ENCODE results near the gene ABHD10. TPM values are rescaled to one million over a fixed set of nuclear protein-coding genes. Genes with fewer than 3 reads are reported as not detected.
"Not testable (repeated sequence)": the region's sequence is repeated elsewhere in the genome, so short reads cannot be mapped to it uniquely, and the experiment has no call there.

Gene ABHD10
- total RNA-seq, 2 experiments from 2014 or later, result 79.8 to 84.2 TPM

GRCh38 chr3:112013784-112014143 lies 34.9 kb downstream of the ABHD10 start:
- ChIA-PET POLR2A (interaction anchor here (0.9 to 1.7 kb wide), 3 partner anchors 11 to 35 kb away, joined by 3 to 11 read pairs (median 7); partner anchors contain the start of gene ABHD10), CTCF (interaction anchor here (0.6 to 7.3 kb wide), 42 partner anchors 9 to 1218 kb away, joined by 3 to 395 read pairs (median 6); partner anchors contain the start of genes ABHD10, PHLDB2 and TAGLN3)
- intact Hi-C loops (cut with micrococcal nuclease), result loop anchor here (1.0 kb wide), 5 partner anchors 11 to 296 kb away; partner anchors contain the start of gene ABHD10
- Mint-ChIP-seq H3K9me3 (no peaks in the 10 kb centered on the region), H3K4me1 (ENCODE audit: low read depth) (peaks cover 19% of the 10 kb centered on the region), H3K27me3 (no peaks in the 10 kb centered on the region), H3K27ac (no peak overlapping the region), H3K36me3 (no peaks in the 10 kb centered on the region), H3K4me3 (no peak overlapping the region)
- no peak for DNase-seq

GRCh38 chr3:112017091-112017490 lies 38.3 kb downstream of the ABHD10 start:
- intact Hi-C loops (cut with micrococcal nuclease), result no loop called here
- Mint-ChIP-seq H3K27me3 (no peaks in the 10 kb centered on the region), H3K27ac (no peak overlapping the region), H3K9me3 (no peaks in the 10 kb centered on the region), H3K4me3 (no peak overlapping the region), H3K4me1 (ENCODE audit: low read depth) (peaks cover 19% of the 10 kb centered on the region), H3K36me3 (no peaks in the 10 kb centered on the region)
- DNase-seq, result no peak
- ChIA-PET POLR2A (no interaction called here), CTCF (interaction anchor here (1.0 to 7.3 kb wide), 4 partner anchors 10 to 300 kb away, joined by 3 to 395 read pairs (median 82); no protein-coding TSS in a partner anchor)

GRCh38 chr3:112018712-112019111 lies 39.9 kb downstream of the ABHD10 start:
- peaks cover 7% of the 10 kb centered on the region for H3K4me1 Mint-ChIP-seq (ENCODE audit: low read depth)
- ChIA-PET CTCF (interaction anchor here (0.8 to 1.3 kb wide), 3 partner anchors 25 to 40 kb away, joined by 3 to 6 read pairs (median 4); partner anchors contain the start of gene ABHD10), POLR2A (no interaction called here)
- H3K4me3 Mint-ChIP-seq, result no peak overlapping the region
- DNase-seq, result no peak
- H3K9me3 Mint-ChIP-seq, result no peaks in the 10 kb centered on the region
- intact Hi-C loops (cut with micrococcal nuclease), result no loop called here
- H3K27me3 Mint-ChIP-seq, result no peaks in the 10 kb centered on the region
- no peaks in the 10 kb centered on the region for H3K36me3 Mint-ChIP-seq
- no peak overlapping the region for H3K27ac Mint-ChIP-seq

- POLR2A ChIA-PET, result no interaction called here
- no peak for DNase-seq
- intact Hi-C loops (cut with micrococcal nuclease), result loop anchor here (2.0 kb wide), 1 partner anchor 23 kb away; no protein-coding TSS in a partner anchor
- H3K9me3 Mint-ChIP-seq, result no peaks in the 10 kb centered on the region
- H3K4me1 Mint-ChIP-seq (ENCODE audit: low read depth), result peaks cover 4% of the 10 kb centered on the region
- H3K27me3 Mint-ChIP-seq, result no peaks in the 10 kb centered on the region
- H3K4me3 Mint-ChIP-seq, result no peak overlapping the region
- CTCF ChIA-PET, result no interaction called here
- H3K36me3 Mint-ChIP-seq, result no peaks in the 10 kb centered on the region
- no peak overlapping the region for H3K27ac Mint-ChIP-seq
Measured at GRCh38 chr3:112019716-112020115, 40.9 kb downstream of the ABHD10 start.

- Mint-ChIP-seq H3K4me3 (no peak overlapping the region), H3K9me3 (no peaks in the 10 kb centered on the region), H3K4me1 (ENCODE audit: low read depth) (peaks cover 4% of the 10 kb centered on the region), H3K27ac (no peak overlapping the region), H3K27me3 (no peaks in the 10 kb centered on the region), H3K36me3 (no peaks in the 10 kb centered on the region)
- no peak for DNase-seq
- intact Hi-C loops (cut with micrococcal nuclease), result loop anchor here (2.0 kb wide), 1 partner anchor 22 kb away; no protein-coding TSS in a partner anchor
- ChIA-PET POLR2A (interaction anchor here (1.1 kb wide), 1 partner anchor 42 kb away, joined by 3 read pairs; the partner anchor contains the start of gene ABHD10), CTCF (no interaction called here)
Measured at GRCh38 chr3:112020674-112021085, 41.9 kb downstream of the ABHD10 start.

- Mint-ChIP-seq H3K27me3 (no peaks in the 10 kb centered on the region), H3K27ac (no peak overlapping the region), H3K4me1 (ENCODE audit: low read depth) (no peaks in the 10 kb centered on the region), H3K9me3 (no peaks in the 10 kb centered on the region), H3K36me3 (no peaks in the 10 kb centered on the region), H3K4me3 (no peak overlapping the region)
- ChIA-PET CTCF (interaction anchor here (1.2 to 1.5 kb wide), 2 partner anchors 14 to 16 kb away, joined by 4 to 6 read pairs; no protein-coding TSS in a partner anchor), POLR2A (no interaction called here)
- intact Hi-C loops (cut with micrococcal nuclease), result no loop called here
- DNase-seq, result no peak
Measured at GRCh38 chr3:112027142-112027541, 48.3 kb downstream of the ABHD10 start.

- POLR2A ChIA-PET, result no interaction called here
- CTCF ChIA-PET, result interaction anchor here (0.8 to 1.5 kb wide), 2 partner anchors 13 to 16 kb away, joined by 3 to 4 read pairs; no protein-coding TSS in a partner anchor
- no peak for DNase-seq
- H3K4me1 Mint-ChIP-seq (ENCODE audit: low read depth), result no peaks in the 10 kb centered on the region
- no peaks in the 10 kb centered on the region for H3K36me3 Mint-ChIP-seq
- no peaks in the 10 kb centered on the region for H3K9me3 Mint-ChIP-seq
- intact Hi-C loops (cut with micrococcal nuclease), result no loop called here
- H3K27ac Mint-ChIP-seq, result no peak overlapping the region
- no peaks in the 10 kb centered on the region for H3K27me3 Mint-ChIP-seq
- no peak overlapping the region for H3K4me3 Mint-ChIP-seq
Measured at GRCh38 chr3:112027826-112028225, 49.0 kb downstream of the ABHD10 start.

GRCh38 chr3:112030901-112031300 lies 52.1 kb downstream of the ABHD10 start:
- Mint-ChIP-seq H3K27me3 (no peaks in the 10 kb centered on the region), H3K9me3 (no peaks in the 10 kb centered on the region), H3K4me1 (ENCODE audit: low read depth) (no peaks in the 10 kb centered on the region), H3K4me3 (no peak overlapping the region), H3K27ac (no peak overlapping the region), H3K36me3 (no peaks in the 10 kb centered on the region)
- ChIA-PET CTCF (interaction anchor here (2.1 kb wide), 1 partner anchor 12 kb away, joined by 10 read pairs; no protein-coding TSS in a partner anchor), POLR2A (no interaction called here)
- no peak for DNase-seq
- intact Hi-C loops (cut with micrococcal nuclease), result no loop called here

- Mint-ChIP-seq H3K27ac (no peak overlapping the region), H3K4me1 (ENCODE audit: low read depth) (no peaks in the 10 kb centered on the region), H3K9me3 (no peaks in the 10 kb centered on the region), H3K4me3 (no peak overlapping the region), H3K36me3 (no peaks in the 10 kb centered on the region), H3K27me3 (no peaks in the 10 kb centered on the region)
- intact Hi-C loops (cut with micrococcal nuclease), result no loop called here
- ChIA-PET POLR2A (no interaction called here), CTCF (interaction anchor here (2.1 kb wide), 1 partner anchor 11 kb away, joined by 10 read pairs; no protein-coding TSS in a partner anchor)
- DNase-seq, result no peak
Measured at GRCh38 chr3:112032098-112032731, 53.4 kb downstream of the ABHD10 start.

- Mint-ChIP-seq H3K4me1 (ENCODE audit: low read depth) (no peaks in the 10 kb centered on the region), H3K27me3 (no peaks in the 10 kb centered on the region), H3K9me3 (peaks cover 2% of the 10 kb centered on the region), H3K36me3 (no peaks in the 10 kb centered on the region), H3K27ac (no peak within 1 kb of the TSS), H3K4me3 (no peak within 1 kb of the TSS)
- intact Hi-C loops (cut with micrococcal nuclease), result no loop called here
- DNase-seq, result no peak
- POLR2A ChIA-PET, result no interaction called here
- CTCF ChIA-PET, result interaction anchor here (1.0 to 2.0 kb wide), 2 partner anchors 9 to 45 kb away, joined by 6 read pairs; no protein-coding TSS in a partner anchor
Measured at GRCh38 chr3:112034436-112034835, 55.6 kb downstream of the ABHD10 start, which contains the start of gene TMPRSS7. Gene TMPRSS7 (plus strand): TSS chr3:112034736. CDS start chr3:112034846, 110 bp downstream.

- no peaks in the 10 kb centered on the region for H3K27me3 Mint-ChIP-seq
- POLR2A ChIA-PET, result no interaction called here
- CTCF ChIA-PET, result interaction anchor here (1.0 to 2.0 kb wide), 3 partner anchors 8 to 46 kb away, joined by 4 to 6 read pairs (median 6); no protein-coding TSS in a partner anchor
- intact Hi-C loops (cut with micrococcal nuclease), result no loop called here
- H3K4me3 Mint-ChIP-seq, result no peak overlapping the region
- no peak for DNase-seq
- no peaks in the 10 kb centered on the region for H3K36me3 Mint-ChIP-seq
- no peak overlapping the region for H3K27ac Mint-ChIP-seq
- H3K4me1 Mint-ChIP-seq (ENCODE audit: low read depth), result no peaks in the 10 kb centered on the region
- H3K9me3 Mint-ChIP-seq, result peaks cover 2% of the 10 kb centered on the region
Measured at GRCh38 chr3:112035241-112035640, 56.4 kb downstream of the ABHD10 start.

- DNase-seq; intact Hi-C loops (cut with micrococcal nuclease); CTCF ChIA-PET; POLR2A ChIA-PET; H3K4me1 Mint-ChIP-seq (ENCODE audit: low read depth); H3K27me3 Mint-ChIP-seq; H3K9me3 Mint-ChIP-seq; H3K4me3 Mint-ChIP-seq; H3K36me3 Mint-ChIP-seq; H3K27ac Mint-ChIP-seq: not testable (repeated sequence)
Measured at GRCh38 chr3:112037194-112037593, 58.4 kb downstream of the ABHD10 start.
